Spleen (tissue), 7 donors: ENCODE data around the gene STX16.

Experiments used
- CTCF ChIP-seq, 11 experiments: fragments of 200-600 bp in 7 of 11; fragments of 450-650 bp in 4 of 11; sonication (generic) in 4 of 11; IDR thresholded peaks in 8 of 11; conservative IDR thresholded peaks in 3 of 11; 1 replicate in 7 of 11; 2 replicates in 4 of 11; pipeline versions ENCODE4 v1.4.0 to v1.8.0; 2016 to 2021; ENCODE audit warnings: antibody characterized with exemption in 11 of 11, inconsistent platforms in 4 of 11, mild to moderate bottlenecking in 1 of 11
- POLR2AphosphoS5 ChIP-seq, 3 donors: sonication (generic); formaldehyde crosslinking; IDR thresholded peaks; one replicate each; pipeline ENCODE4 v1.5.1; 2017; ENCODE audit warnings: antibody characterized with exemption in 3 of 3
- donor health status: DM: no; HTN: no; CAD: no; lungs with moderate emphysema.
- donor health status: DM: no; HTN: no; CAD: no.
- donor health status: DM: no; HTN: no; CAD: no.

- TF ChIP-seq CTCF (IDR thresholded peaks at IDR 0.05 in 8 of 11, conservative IDR thresholded peaks at IDR 0.05 in 3 of 11), result no peak
- no peak for TF ChIP-seq POLR2AphosphoS5 (IDR thresholded peaks at IDR 0.05)
Observed at GRCh38 chr20:58613061-58613854, 37.8 kb upstream of the STX16 start.
